ENCODE measurements around the gene LUC7L3.

Gene LUC7L3

DNA sequence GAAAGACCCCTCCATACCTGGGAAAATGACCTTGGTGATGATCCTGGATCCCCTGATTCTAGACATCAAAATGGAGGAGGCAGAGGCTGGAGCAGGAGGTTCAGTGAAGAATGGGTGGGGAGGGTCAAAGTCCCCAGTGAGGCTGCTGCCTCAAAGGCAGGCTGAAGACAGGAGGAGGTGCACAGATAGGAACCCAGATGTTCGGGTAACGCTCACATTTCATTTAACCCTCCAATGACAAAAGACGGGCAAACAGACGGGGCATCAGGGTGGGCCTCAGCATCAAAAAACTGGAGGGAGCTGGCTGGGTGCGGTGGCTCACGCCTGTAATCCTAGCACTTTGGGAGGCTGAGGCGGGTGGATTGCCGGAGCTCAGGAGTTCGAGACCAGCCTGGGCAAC lies 48.0 kb downstream of the LUC7L3 start, which contains the start of gene ANKRD40CL:
TSS of gene ANKRD40CL (minus strand) at position 73 of the 400 bp plus-strand sequence. CDS start 605 bp downstream, outside the sequence.
- no peaks in the 10 kb centered on the region for H3K36me3 Mint-ChIP-seq
- H3K4me1 Mint-ChIP-seq = peaks cover 12% of the 10 kb centered on the region
- no peaks in the 10 kb centered on the region for H3K9me3 Mint-ChIP-seq
- peaks cover 48% of the 10 kb centered on the region for H3K27me3 Mint-ChIP-seq
- no peak for DNase-seq
- H3K27ac Mint-ChIP-seq = no peak within 1 kb of the TSS
- H3K4me3 Mint-ChIP-seq = no peak within 1 kb of the TSS
- CTCF ChIA-PET = interaction anchor here (2.1 kb wide), 1 partner anchor 15 kb away, joined by 5 read pairs; no protein-coding TSS in a partner anchor

DNA sequence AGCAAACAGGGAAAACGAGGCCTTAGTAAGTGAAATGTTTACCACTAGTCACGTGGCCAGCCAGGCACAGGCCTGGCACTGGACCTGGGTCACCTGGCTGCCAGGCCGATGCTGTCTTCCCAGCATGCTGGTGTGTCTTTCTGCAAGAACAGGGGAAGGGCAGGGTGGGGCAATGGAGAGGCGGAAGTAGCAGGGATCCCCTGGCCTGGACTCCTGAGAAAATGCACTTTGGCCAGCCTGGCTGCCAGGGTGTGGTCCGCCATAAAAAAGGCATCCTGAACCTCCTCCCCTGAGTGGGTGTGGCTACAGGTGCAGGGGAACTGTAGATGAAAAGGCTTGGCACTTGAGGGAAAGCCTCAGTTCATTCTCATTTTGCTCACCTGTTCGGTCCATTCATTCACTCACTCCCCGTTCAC lies 49.0 kb downstream of the LUC7L3 start:
- Mint-ChIP-seq H3K9me3 (no peaks in the 10 kb centered on the region), H3K27ac (no peak overlapping the region), H3K27me3 (peaks cover 41% of the 10 kb centered on the region), H3K4me3 (no peak overlapping the region), H3K36me3 (no peaks in the 10 kb centered on the region), H3K4me1 (peaks cover 8% of the 10 kb centered on the region)
- DNase-seq = no peak
- CTCF ChIA-PET = no interaction called here

DNA sequence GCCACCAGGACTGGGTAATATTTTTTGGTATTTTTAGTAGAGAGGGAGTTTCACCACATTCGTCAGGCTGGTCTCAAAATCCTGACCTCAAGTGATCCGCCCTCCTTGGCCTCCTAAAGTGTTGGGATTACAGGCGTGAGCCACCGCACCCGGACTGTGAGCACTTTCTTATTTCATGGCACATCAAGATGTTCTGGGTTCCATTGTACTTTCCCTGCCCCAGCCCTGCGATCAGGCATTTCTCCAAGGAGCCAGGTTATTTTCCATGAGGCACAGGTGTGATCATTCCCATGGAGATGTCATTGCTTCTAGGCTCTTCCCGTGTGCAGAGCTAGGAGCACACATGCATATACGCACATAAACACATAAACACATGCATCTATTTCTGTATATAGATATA lies 50.5 kb downstream of the LUC7L3 start:
- peaks cover 40% of the 10 kb centered on the region for H3K27me3 Mint-ChIP-seq
- H3K4me1 Mint-ChIP-seq = peaks cover 7% of the 10 kb centered on the region
- no peaks in the 10 kb centered on the region for H3K36me3 Mint-ChIP-seq
- no peak overlapping the region for H3K27ac Mint-ChIP-seq
- DNase-seq = no peak
- no peak overlapping the region for H3K4me3 Mint-ChIP-seq
- CTCF ChIA-PET = no interaction called here
- H3K9me3 Mint-ChIP-seq = no peaks in the 10 kb centered on the region

- Mint-ChIP-seq H3K4me3 (no peak overlapping the region), H3K27ac (peak overlapping the region; percentile 62)
- CTCF ChIA-PET = no interaction called here
Observed at GRCh38 chr17:50770346-50770745, 50.9 kb downstream of the LUC7L3 start.

DNA sequence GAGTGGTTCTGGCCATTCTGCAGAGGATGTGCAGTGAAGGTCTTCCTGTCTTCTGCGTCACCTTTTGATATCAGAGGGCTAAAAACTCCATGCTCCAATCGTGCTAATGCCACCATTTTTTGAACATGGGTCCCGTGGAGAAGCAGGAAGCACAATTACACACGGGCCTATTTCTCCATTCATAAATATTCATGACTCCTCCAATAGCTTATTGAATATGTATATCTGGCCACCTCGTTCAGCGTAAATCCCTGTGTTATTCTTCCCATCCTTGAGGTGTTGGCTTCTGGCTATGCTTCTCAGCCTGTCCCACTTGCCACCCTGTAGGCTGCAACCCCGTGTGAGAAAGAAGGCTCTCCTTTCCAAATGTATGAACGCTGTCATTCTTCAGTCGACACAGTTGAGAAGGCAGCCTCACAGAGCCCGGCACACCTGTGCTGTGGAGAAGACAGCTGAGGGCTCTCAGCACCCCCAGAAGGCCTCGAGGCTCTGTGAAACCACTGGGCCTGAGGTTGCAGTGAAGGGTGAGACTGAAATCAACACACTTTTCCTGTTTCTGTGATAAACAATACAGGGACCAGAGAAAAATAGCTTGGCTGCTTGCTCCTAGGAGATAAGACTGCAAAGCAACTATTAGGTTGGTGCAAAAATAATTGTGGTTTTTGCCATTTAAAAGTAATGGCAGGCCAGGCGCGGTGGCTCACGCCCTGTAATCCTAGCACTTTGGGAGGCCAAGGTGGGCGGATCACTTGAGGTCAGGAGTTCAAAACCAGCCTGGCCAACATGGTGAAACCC lies 52.8 kb downstream of the LUC7L3 start:
- CTCF ChIA-PET = interaction anchor here (1.9 kb wide), 1 partner anchor 11 kb away, joined by 5 read pairs; no protein-coding TSS in a partner anchor
- H3K9me3 Mint-ChIP-seq = no peaks in the 10 kb centered on the region
- H3K27me3 Mint-ChIP-seq = peaks cover 37% of the 10 kb centered on the region
- no peak overlapping the region for H3K4me3 Mint-ChIP-seq
- DNase-seq = no peak
- H3K27ac Mint-ChIP-seq = no peak overlapping the region
- peaks cover 3% of the 10 kb centered on the region for H3K4me1 Mint-ChIP-seq
- H3K36me3 Mint-ChIP-seq = no peaks in the 10 kb centered on the region

More at GRCh38 chr17:50770346-50770745, 50.9 kb downstream of the LUC7L3 start:
- H3K4me1 Mint-ChIP-seq = peaks cover 7% of the 10 kb centered on the region
- no peaks in the 10 kb centered on the region for H3K9me3 Mint-ChIP-seq
- H3K27me3 Mint-ChIP-seq = peaks cover 39% of the 10 kb centered on the region
- H3K36me3 Mint-ChIP-seq = no peaks in the 10 kb centered on the region
- no peak for DNase-seq

DNA sequence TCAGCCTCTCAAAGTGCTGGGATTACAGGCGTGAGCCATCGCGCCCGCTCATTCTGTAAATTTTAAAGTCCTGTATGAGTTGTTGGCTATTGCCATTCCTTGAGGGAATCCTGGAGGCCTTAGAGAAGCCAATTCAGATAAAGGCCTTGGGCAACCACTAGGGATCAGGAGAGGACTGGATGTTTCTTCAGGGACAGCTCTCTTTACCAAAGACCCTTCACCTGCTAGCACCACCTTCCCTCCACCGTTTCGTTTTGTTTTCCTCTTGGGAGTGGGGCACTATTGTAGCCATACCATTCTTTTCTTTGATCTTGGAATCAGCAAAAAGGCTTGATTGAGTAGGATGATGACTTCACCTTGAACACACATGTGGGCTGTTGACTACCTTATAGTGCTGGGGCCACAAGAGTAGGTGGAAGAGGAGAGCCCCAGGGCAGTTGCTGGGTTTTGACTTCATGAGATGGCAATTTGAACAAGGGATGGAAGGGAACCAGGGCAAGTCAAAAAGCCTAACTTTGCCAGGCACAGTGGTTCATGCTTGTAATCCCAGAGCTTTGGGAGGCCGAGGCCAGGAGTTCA lies 54.9 kb downstream of the LUC7L3 start:
- CTCF ChIA-PET = no interaction called here
- Mint-ChIP-seq H3K36me3 (no peaks in the 10 kb centered on the region), H3K4me1 (peaks cover 9% of the 10 kb centered on the region), H3K9me3 (no peaks in the 10 kb centered on the region), H3K27me3 (peaks cover 46% of the 10 kb centered on the region), H3K27ac (no peak overlapping the region), H3K4me3 (no peak overlapping the region)
- DNase-seq = no peak

DNA sequence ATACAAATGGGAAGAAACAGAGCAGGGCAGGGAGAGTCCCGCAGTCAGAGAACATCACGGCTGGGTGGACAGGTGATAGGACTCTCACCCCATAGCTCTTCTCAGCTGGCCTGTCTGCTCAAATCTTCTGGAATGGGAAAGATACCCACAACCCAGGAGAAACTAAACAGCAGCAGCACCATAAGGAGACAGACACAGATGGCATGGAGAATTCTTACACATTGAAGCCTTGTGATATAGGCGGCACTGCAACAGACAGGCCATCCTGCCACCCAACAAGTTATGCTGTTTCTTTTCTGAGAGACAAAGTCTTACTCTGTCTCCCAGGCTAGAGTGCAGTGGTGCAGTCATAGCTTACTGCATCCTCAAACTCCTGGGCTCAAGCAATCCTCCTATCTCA lies 56.5 kb downstream of the LUC7L3 start:
- Mint-ChIP-seq H3K36me3 (no peaks in the 10 kb centered on the region), H3K27me3 (peaks cover 54% of the 10 kb centered on the region), H3K9me3 (no peaks in the 10 kb centered on the region), H3K27ac (no peak overlapping the region), H3K4me1 (peaks cover 21% of the 10 kb centered on the region), H3K4me3 (no peak overlapping the region)
- CTCF ChIA-PET = interaction anchor here (1.0 kb wide), 1 partner anchor 66 kb away, joined by 3 read pairs; no protein-coding TSS in a partner anchor
- peak; percentile 15 for DNase-seq

GRCh38 chr17:50778471-50778870 lies 59.1 kb downstream of the LUC7L3 start:
- DNase-seq = no peak
- Mint-ChIP-seq H3K9me3 (no peaks in the 10 kb centered on the region), H3K4me1 (peaks cover 30% of the 10 kb centered on the region), H3K4me3 (no peak overlapping the region), H3K36me3 (no peaks in the 10 kb centered on the region), H3K27ac (no peak overlapping the region), H3K27me3 (peaks cover 73% of the 10 kb centered on the region)
- CTCF ChIA-PET = interaction anchor here (1.0 kb wide), 1 partner anchor 170 kb away, joined by 4 read pairs; no protein-coding TSS in a partner anchor

GRCh38 chr17:50778988-50779387 lies 59.6 kb downstream of the LUC7L3 start:
- Mint-ChIP-seq H3K9me3 (no peaks in the 10 kb centered on the region), H3K27ac (no peak overlapping the region)
- CTCF ChIA-PET = interaction anchor here (0.9 to 1.0 kb wide), 2 partner anchors 63 to 170 kb away, joined by 4 read pairs; no protein-coding TSS in a partner anchor

GRCh38 chr17:50779747-50780353 lies 60.4 kb downstream of the LUC7L3 start:
- Mint-ChIP-seq H3K9me3 (no peaks in the 10 kb centered on the region), H3K4me1 (peaks cover 30% of the 10 kb centered on the region), H3K4me3 (peak overlapping the region; percentile 31), H3K36me3 (no peaks in the 10 kb centered on the region), H3K27ac (peak overlapping the region; percentile 55), H3K27me3 (peaks cover 79% of the 10 kb centered on the region)
- CTCF ChIA-PET = interaction anchor here (0.7 to 6.8 kb wide), 6 partner anchors 13 to 278 kb away, joined by 3 to 39 read pairs (median 4); no protein-coding TSS in a partner anchor
- DNase-seq = peak; percentile 75

More at GRCh38 chr17:50778988-50779387, 59.6 kb downstream of the LUC7L3 start:
- H3K27me3 Mint-ChIP-seq = peaks cover 77% of the 10 kb centered on the region
- no peak overlapping the region for H3K4me3 Mint-ChIP-seq
- H3K4me1 Mint-ChIP-seq = peaks cover 30% of the 10 kb centered on the region
- no peak for DNase-seq
- H3K36me3 Mint-ChIP-seq = no peaks in the 10 kb centered on the region

GRCh38 chr17:50781167-50781566 lies 61.8 kb downstream of the LUC7L3 start:
- no peak overlapping the region for H3K27ac Mint-ChIP-seq
- no peaks in the 10 kb centered on the region for H3K9me3 Mint-ChIP-seq
- peaks cover 82% of the 10 kb centered on the region for H3K27me3 Mint-ChIP-seq
- H3K4me1 Mint-ChIP-seq = peaks cover 30% of the 10 kb centered on the region
- no peak overlapping the region for H3K4me3 Mint-ChIP-seq
- H3K36me3 Mint-ChIP-seq = no peaks in the 10 kb centered on the region
- no peak for DNase-seq
- CTCF ChIA-PET = interaction anchor here (6.0 to 6.8 kb wide), 2 partner anchors 62 to 175 kb away, joined by 39 to 54 read pairs; no protein-coding TSS in a partner anchor

GRCh38 chr17:50783193-50783660 lies 63.8 kb downstream of the LUC7L3 start:
- H3K27ac Mint-ChIP-seq = no peak overlapping the region

DNA sequence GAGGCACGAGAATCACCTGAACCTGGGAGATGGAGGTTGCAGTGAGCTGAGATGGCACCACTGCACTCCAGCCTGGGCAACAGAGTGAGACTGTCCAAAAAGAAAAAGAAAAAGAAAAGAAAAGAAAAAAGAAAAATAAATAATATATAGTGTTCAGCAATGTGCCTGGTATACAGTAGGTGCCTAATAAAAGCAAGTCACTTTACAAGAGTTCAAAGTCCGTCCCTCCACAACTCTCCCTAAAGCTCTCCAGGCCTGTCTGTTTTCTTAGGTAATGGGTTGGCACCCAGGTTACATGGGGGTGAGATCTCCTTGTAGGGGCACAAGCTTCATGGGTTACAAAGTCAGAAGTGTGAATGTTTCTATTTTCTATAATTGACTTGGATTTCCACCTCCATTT lies 64.5 kb downstream of the LUC7L3 start:
- CTCF ChIA-PET = interaction anchor here (0.6 to 6.8 kb wide), 11 partner anchors 18 to 262 kb away, joined by 3 to 54 read pairs (median 10); no protein-coding TSS in a partner anchor
- no peak overlapping the region for H3K4me3 Mint-ChIP-seq
- peaks cover 70% of the 10 kb centered on the region for H3K27me3 Mint-ChIP-seq
- H3K9me3 Mint-ChIP-seq = no peaks in the 10 kb centered on the region
- no peak for DNase-seq
- H3K36me3 Mint-ChIP-seq = no peaks in the 10 kb centered on the region
- H3K27ac Mint-ChIP-seq = no peak overlapping the region
- peaks cover 31% of the 10 kb centered on the region for H3K4me1 Mint-ChIP-seq

More at GRCh38 chr17:50783193-50783660, 63.8 kb downstream of the LUC7L3 start:
- CTCF ChIA-PET = interaction anchor here (0.9 to 6.8 kb wide), 21 partner anchors 11 to 370 kb away, joined by 3 to 54 read pairs (median 5); partner anchors contain the start of genes ANKRD40CL and NME1
- H3K4me1 Mint-ChIP-seq = peaks cover 33% of the 10 kb centered on the region
- no peaks in the 10 kb centered on the region for H3K36me3 Mint-ChIP-seq
- H3K27me3 Mint-ChIP-seq = peaks cover 77% of the 10 kb centered on the region
- DNase-seq = peak; percentile 84
- H3K4me3 Mint-ChIP-seq = no peak overlapping the region
- no peaks in the 10 kb centered on the region for H3K9me3 Mint-ChIP-seq

DNA sequence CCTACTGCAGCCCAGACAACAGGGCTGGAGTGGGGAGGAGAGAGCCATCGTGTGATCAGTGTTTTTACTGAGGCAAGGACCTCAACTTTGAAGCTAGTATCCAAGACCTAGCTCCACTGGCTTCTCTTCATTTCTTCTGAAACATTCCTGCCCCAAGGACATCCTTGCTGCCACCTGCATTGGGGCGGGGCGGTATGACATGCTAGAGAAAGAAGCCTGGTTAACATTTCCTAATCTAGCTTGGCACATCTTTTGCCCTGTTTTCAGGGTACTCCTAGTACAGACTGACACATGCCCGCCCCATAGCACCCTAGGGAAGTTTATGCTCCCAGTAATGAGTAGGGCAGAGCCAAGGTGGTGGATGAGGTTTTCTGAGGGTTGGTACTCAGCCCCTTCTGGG lies 65.7 kb downstream of the LUC7L3 start:
- H3K9me3 Mint-ChIP-seq = no peaks in the 10 kb centered on the region

More for the DNA sequence above, 65.7 kb downstream of the LUC7L3 start:
- CTCF ChIA-PET = interaction anchor here (1.0 to 6.8 kb wide), 10 partner anchors 16 to 193 kb away, joined by 3 to 54 read pairs (median 6); partner anchors contain the start of gene WFIKKN2
- Mint-ChIP-seq H3K27ac (no peak overlapping the region), H3K4me3 (no peak overlapping the region), H3K36me3 (no peaks in the 10 kb centered on the region), H3K27me3 (peaks cover 62% of the 10 kb centered on the region), H3K4me1 (peaks cover 19% of the 10 kb centered on the region)
- no peak for DNase-seq

Measured in activated naive CD4-positive, alpha-beta T cell treated with anti-CD3 and anti-CD28 coated beads, Interleukin-2, amount 10 ng/mL, durations not matched to agents 7 days and 5 days (primary cell).